GM23338 (cell line): ENCODE results near the gene MANEA. TPM values are rescaled to one million over a fixed set of nuclear protein-coding genes. Genes with fewer than 3 reads are reported as not detected.

ENCODE experiments used
- ATAC-seq: fragments of 200-7000 bp; cut with Tn5 transposase; 3 replicates; pipeline ENCODE4 v1.9.1; 2020
- DNase-seq: peaks from one replicate; pipeline ENCODE4 v3.0.0-alpha.2; 2015; ENCODE audit warnings: low spot score
- H2AFZ ChIP-seq: fragments of 200-600 bp; sonication (generic); 2 replicates; pipeline ENCODE4 v1.8.0; 2016; ENCODE audit warnings: antibody characterized with exemption, mild to moderate bottlenecking, moderate library complexity
- H3F3A ChIP-seq: fragments of 200-600 bp; sonication (generic); replicated peaks from 2 replicates; pipeline ENCODE4 v1.8.0; 2017; ENCODE audit warnings: antibody characterized with exemption, mixed run types, low read depth
- H3K27ac ChIP-seq: fragments of 200-600 bp; sonication (generic); 2 replicates; pipeline ENCODE4 v1.6.1; 2016; ENCODE audit warnings: low read depth
- H3K27me3 ChIP-seq: fragments of 200-600 bp; sonication (generic); 2 replicates; pipeline ENCODE4 v1.8.0; 2016; ENCODE audit warnings: mild to moderate bottlenecking, mixed run types, moderate library complexity; ENCODE audit not compliant: insufficient read depth
- H3K36me3 ChIP-seq: fragments of 200-600 bp; sonication (generic); 2 replicates; pipeline ENCODE4 v1.8.0; 2016; ENCODE audit warnings: mild to moderate bottlenecking; ENCODE audit not compliant: insufficient read depth
- H3K4me1 ChIP-seq: fragments of 200-600 bp; sonication (generic); 2 replicates; pipeline ENCODE4 v1.8.0; 2016; ENCODE audit warnings: mild to moderate bottlenecking, moderate library complexity; ENCODE audit not compliant: insufficient read depth
- H3K4me2 ChIP-seq: fragments of 200-600 bp; sonication (generic); 2 replicates; pipeline ENCODE4 v1.7.1; 2017; ENCODE audit warnings: mixed run types
- H3K4me3 ChIP-seq: fragments of 200-600 bp; sonication (generic); 2 replicates; pipeline ENCODE4 v1.6.1; 2016; ENCODE audit warnings: mixed run types
- H3K79me2 ChIP-seq: fragments of 200-600 bp; sonication (generic); replicated peaks from 2 replicates; pipeline ENCODE4 v1.8.0; 2017; ENCODE audit warnings: mild to moderate bottlenecking; ENCODE audit not compliant: insufficient read depth
- H3K9me2 ChIP-seq: fragments of 200-600 bp; sonication (generic); 2 replicates; pipeline ENCODE4 v1.8.0; 2017; ENCODE audit not compliant: insufficient read depth
- H4K20me1 ChIP-seq: fragments of 200-600 bp; sonication (generic); replicated peaks from 2 replicates; pipeline ENCODE4 v1.8.0; 2017; ENCODE audit warnings: mild to moderate bottlenecking; ENCODE audit not compliant: insufficient read depth
- H3K27ac Mint-ChIP-seq: 2 replicates; pipeline ENCODE4 v1.8.0; 2020; ENCODE audit warnings: inconsistent platforms, mild to moderate bottlenecking, moderate library complexity, mixed read lengths
- H3K27me3 Mint-ChIP-seq: 3 replicates; pipeline ENCODE4 v1.8.0; 2022; ENCODE audit warnings: low read depth, mild to moderate bottlenecking, moderate library complexity, mixed read lengths, inconsistent platforms; ENCODE audit not compliant: insufficient read depth, poor library complexity
- H3K36me3 Mint-ChIP-seq: 3 replicates; pipeline ENCODE4 v1.8.0; 2021; ENCODE audit warnings: low read depth, mild to moderate bottlenecking, inconsistent platforms, moderate library complexity, mixed read lengths
- H3K4me1 Mint-ChIP-seq: 3 replicates; pipeline ENCODE4 v1.8.0; 2020; ENCODE audit warnings: mild to moderate bottlenecking, inconsistent platforms, mixed read lengths
- H3K4me3 Mint-ChIP-seq: 3 replicates; pipeline ENCODE4 v1.8.0; 2021; ENCODE audit warnings: moderate library complexity, mild to moderate bottlenecking, inconsistent platforms, mixed read lengths
- H3K9me3 Mint-ChIP-seq: 3 replicates; pipeline ENCODE4 v1.8.0; 2020; ENCODE audit warnings: moderate library complexity, mild to moderate bottlenecking, inconsistent platforms, mixed read lengths
- CREB1 ChIP-seq: fragments of 250-450 bp; sonication (Bioruptor Pico); IDR thresholded peaks from 2 replicates; pipeline ENCODE4 v1.5.0; 2020; ENCODE audit warnings: low read depth, mild to moderate bottlenecking, moderate library complexity
- CTCF ChIP-seq, 2 experiments: fragments of 200-600 bp in 1 of 2; sonication (generic) in 1 of 2; conservative IDR thresholded peaks; 2 replicates each; pipeline versions ENCODE4 v1.5.1 to v1.6.1; 2016 to 2017; ENCODE audit warnings: antibody characterized with exemption in 2 of 2, low read depth in 2 of 2, mild to moderate bottlenecking in 2 of 2, moderate library complexity in 1 of 2
- ETS1 ChIP-seq: IDR thresholded peaks from 2 replicates; pipeline ENCODE4 v1.6.1; 2016; ENCODE audit warnings: antibody characterized with exemption
- EZH2phosphoT487 ChIP-seq: fragments of 200-600 bp; sonication (generic); IDR thresholded peaks from one replicate; pipeline ENCODE4 v1.8.1; 2018; ENCODE audit warnings: antibody characterized with exemption; ENCODE audit not compliant: unreplicated experiment
- JUNB ChIP-seq: IDR thresholded peaks from one replicate; pipeline ENCODE4 v1.6.1; 2016; ENCODE audit warnings: antibody characterized with exemption; ENCODE audit not compliant: unreplicated experiment
- POLR2AphosphoS5 ChIP-seq: IDR thresholded peaks from 2 replicates; pipeline ENCODE4 v1.6.1; 2016; ENCODE audit warnings: antibody characterized with exemption, low read depth
- STAT1 ChIP-seq: IDR thresholded peaks from one replicate; pipeline ENCODE4 v1.6.1; 2016; ENCODE audit warnings: antibody characterized with exemption; ENCODE audit not compliant: unreplicated experiment
- ZNF114 ChIP-seq: fragments of 250-450 bp; sonication (Bioruptor Pico); IDR thresholded peaks from 2 replicates; pipeline ENCODE4 v1.5.0; 2020; ENCODE audit warnings: mild to moderate bottlenecking, moderate library complexity
- ZNF462 ChIP-seq: fragments of 250-450 bp; sonication (Bioruptor Pico); IDR thresholded peaks from 2 replicates; pipeline ENCODE4 v1.5.0; 2020; ENCODE audit warnings: mild to moderate bottlenecking, moderate library complexity
- polyA plus RNA-seq: library from polyadenylated mRNA; unstranded; fragments of >200 nt; fragmentation: Nextera tagmentation; extraction: Ambion mirVana; gene quantifications from 2 replicates; pipeline ENCODE4 v1.2.1, GENCODE V29; 2016
- total RNA-seq: library from RNA; depleted of rRNA; stranded (reverse); fragments of >200 nt; shearing (Covaris generic); gene quantifications from 2 replicates; pipeline ENCODE4 v1.2.3, GENCODE V29; 2014

MANEA gene
- total and polyA plus RNA-seq, 2 experiments from 2014 or later, result 4.8 to 9.8 TPM

GRCh38 chr6:95614094-95614493, 36.8 kb downstream of the MANEA start (continued):
- no peak for TF ChIP-seq ZNF462
- no peak for TF ChIP-seq POLR2AphosphoS5
- TF ChIP-seq ETS1, result no peak
- TF ChIP-seq ZNF114 (CRISPR knock-in tag), result no peak
- TF ChIP-seq STAT1, result no peak

- Histone ChIP-seq H3K79me2 (no peaks in the 10 kb centered on the region), H3K4me3 (no peak overlapping the region), H2AFZ (no peak overlapping the region), H3K4me2 (no peak overlapping the region), H3K9me2 (no peaks in the 10 kb centered on the region; the same call in 1 of the 2 replicates), H3K27me3 (no peaks in the 10 kb centered on the region), H3K36me3 (no peaks in the 10 kb centered on the region), H3K27ac (no peak overlapping the region), H4K20me1 (no peaks in the 10 kb centered on the region), H3K4me1 (no peaks in the 10 kb centered on the region), H3F3A (no peaks in the 10 kb centered on the region)
- peaks cover 19% of the 10 kb centered on the region for H3K36me3 Mint-ChIP-seq
- H3K4me3 Mint-ChIP-seq, result no peak overlapping the region
- H3K4me1 Mint-ChIP-seq, result no peaks in the 10 kb centered on the region; the same call in 2 of the 3 replicates
- H3K27me3 Mint-ChIP-seq, result no peaks in the 10 kb centered on the region
- peaks cover 25% of the 10 kb centered on the region for H3K9me3 Mint-ChIP-seq
- ATAC-seq (no peak), DNase-seq (no peak)
- H3K27ac Mint-ChIP-seq, result no peak overlapping the region
- TF ChIP-seq EZH2phosphoT487 (no peak), CTCF (conservative IDR thresholded peaks at IDR 0.05; ENCODE audit: low read depth in 2 of 2) (no peak), JUNB (no peak), CREB1 (CRISPR knock-in tag) (no peak)
Measured at GRCh38 chr6:95629551-95629950, 52.2 kb downstream of the MANEA start.
